GM18517 (cell line): Measurements from ENCODE around the gene GAST.

Experiments used
- ATAC-seq: cut with Tn5 transposase; IDR thresholded peaks from one replicate; pipeline ENCODE4 v1.9.1; 2021; ENCODE audit warnings: mild to moderate bottlenecking, moderate library complexity; ENCODE audit not compliant: unreplicated experiment

GAST gene

GRCh38 chr17:41738801-41739112 lies 26.6 kb downstream of the GAST start:
- no peak for ATAC-seq

GRCh38 chr17:41739661-41740352 lies 27.7 kb downstream of the GAST start:
- ATAC-seq: no peak

DNA sequence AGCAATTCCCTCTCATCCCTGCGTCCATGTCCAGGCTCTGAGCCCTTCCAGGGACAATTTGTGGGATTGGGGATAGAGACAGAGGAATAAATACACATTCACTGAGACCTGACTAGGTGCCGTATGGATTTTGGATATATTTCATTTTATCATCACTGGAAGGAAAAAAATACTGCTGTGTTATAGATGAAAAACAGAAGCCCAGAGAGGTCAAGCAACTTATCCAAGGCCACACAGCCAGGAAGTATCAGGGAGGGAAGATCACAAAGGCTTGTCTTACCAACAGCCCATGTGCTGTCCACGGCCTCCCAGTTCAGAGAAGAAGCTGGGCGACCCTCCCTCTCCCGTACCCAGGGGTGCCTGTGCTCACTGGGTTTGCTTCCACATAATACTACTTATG lies 28.4 kb downstream of the GAST start:
- no peak for ATAC-seq

GRCh38 chr17:41741709-41742108 lies 29.6 kb downstream of the GAST start:
- no peak for ATAC-seq

GRCh38 chr17:41748275-41748674 lies 36.1 kb downstream of the GAST start:
- no peak for ATAC-seq

- ATAC-seq: no peak
Measured at GRCh38 chr17:41750862-41751261, 38.7 kb downstream of the GAST start.

DNA sequence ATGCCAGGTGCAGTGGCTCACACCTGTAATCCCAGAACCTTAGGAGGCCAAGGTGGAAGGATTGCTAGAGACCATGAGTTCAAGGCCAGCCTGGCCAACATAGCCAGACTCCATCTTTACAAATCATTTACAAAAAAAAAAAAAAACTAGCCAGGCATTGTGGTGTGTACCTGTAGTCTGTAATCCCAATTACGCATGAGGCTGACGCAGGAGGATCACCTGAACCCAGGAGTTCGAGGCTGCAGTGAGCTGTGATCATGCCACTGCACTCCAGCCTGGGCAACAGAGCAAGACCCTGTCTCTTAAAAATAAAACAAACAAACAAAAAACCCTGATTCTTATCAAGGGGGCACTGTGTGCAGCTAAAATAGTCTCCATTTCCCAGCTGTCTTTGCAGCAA lies 39.2 kb downstream of the GAST start:
- ATAC-seq: no peak

DNA sequence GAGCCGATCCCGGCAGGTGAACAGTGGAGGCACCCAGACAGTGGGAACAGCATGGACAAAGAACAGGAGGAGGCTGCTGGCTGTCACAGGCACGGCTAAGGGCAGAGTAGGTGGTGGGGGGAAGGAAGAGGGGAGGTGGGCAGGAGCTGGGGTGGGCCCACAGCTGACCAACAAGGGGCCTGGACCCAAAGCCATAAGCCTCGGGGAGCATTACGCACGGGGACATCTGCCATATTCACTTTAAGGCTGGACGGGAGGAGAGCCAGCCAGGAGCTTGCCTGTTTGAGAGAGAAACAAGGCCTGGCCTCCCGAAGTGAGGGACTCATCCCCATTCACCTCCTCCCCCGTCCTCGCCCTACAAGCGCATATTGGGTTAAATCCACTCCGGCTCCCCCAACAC lies 41.9 kb downstream of the GAST start:
- ATAC-seq: no peak

GRCh38 chr17:41758601-41759000 lies 46.5 kb downstream of the GAST start:
- ATAC-seq: no peak

GRCh38 chr17:41760878-41761277 lies 48.7 kb downstream of the GAST start:
- ATAC-seq: no peak

- ATAC-seq: no peak
Measured at GRCh38 chr17:41762391-41762790, 50.3 kb downstream of the GAST start.

DNA sequence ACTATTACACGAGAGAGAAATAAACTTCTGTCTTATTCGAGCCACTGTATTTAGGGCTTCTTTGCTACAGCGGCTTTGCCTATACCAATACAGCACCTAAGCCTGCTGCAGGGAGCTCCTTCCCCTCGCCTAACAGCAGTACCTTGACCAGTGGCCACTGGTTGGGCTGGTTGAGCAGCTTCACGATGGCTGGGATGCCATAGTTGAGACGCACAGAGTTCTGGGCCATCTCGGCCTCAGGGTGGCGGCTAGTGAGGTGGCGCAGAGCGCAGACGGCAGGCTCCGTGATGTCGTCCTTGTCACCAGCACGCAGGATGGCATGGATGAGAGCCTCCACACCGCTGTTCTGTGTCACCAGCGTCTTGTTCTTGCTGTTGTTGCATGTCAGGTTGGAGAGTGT lies 50.7 kb downstream of the GAST start:
- ATAC-seq: no peak

- ATAC-seq: no peak
Measured at GRCh38 chr17:41763327-41763726, 51.2 kb downstream of the GAST start.
